ENCODE measurements around the gene FGF23. TPM values are rescaled to one million over a fixed set of nuclear protein-coding genes. Genes with fewer than 3 reads are reported as not detected.

Gene FGF23
- polyA plus RNA-seq, 1 donor (not counting 4 experiments of a cell fraction or from before 2014, with no cell fraction given): not detected

DNA sequence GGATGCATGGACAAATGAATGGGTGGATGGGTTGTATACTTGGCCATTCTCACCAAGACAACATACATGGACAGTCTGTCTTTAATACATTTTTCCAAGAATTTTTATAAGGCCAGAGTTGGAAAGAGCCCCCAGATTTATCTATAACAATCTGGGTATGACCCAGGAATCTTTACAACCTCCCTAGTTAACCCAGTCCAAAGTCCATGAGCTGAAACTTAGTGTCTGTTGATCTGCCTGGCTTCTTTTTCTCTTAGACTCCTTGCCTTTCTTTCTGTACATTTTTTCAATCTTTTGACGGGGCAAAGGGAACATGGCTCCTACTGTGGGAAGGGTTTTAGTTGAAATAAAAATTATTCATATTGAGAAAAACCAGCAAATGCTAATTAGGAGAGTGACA, 740 bp downstream of the FGF23 start:
- Histone ChIP-seq H3K79me2 (ENCODE audit: control insufficient read depth, insufficient read depth, low read length) (no peaks in the 10 kb centered on the region), H3K4me1 (ENCODE audit: control insufficient read depth, extremely low read depth, insufficient read depth, low read length) (no peaks in the 10 kb centered on the region), H3K27ac (ENCODE audit: control insufficient read depth, insufficient read depth, low read length) (no peak overlapping the region), H3K4me3 (ENCODE audit: control insufficient read depth in 2 of 3, extremely low read depth in 1 of 3, insufficient read depth in 2 of 3, low read depth in 1 of 3, low read length in 3 of 3) (no peak overlapping the region), H3K9ac (ENCODE audit: control insufficient read depth, extremely low read depth, insufficient read depth, low read length) (no peak overlapping the region), H4K20me1 (ENCODE audit: control insufficient read depth, extremely low read depth, insufficient read depth, low read length) (no peaks in the 10 kb centered on the region), H3K36me3 (ENCODE audit: control insufficient read depth in 2 of 2, extremely low read depth in 1 of 2, insufficient read depth in 2 of 2, low read length in 2 of 2) (no peaks in the 10 kb centered on the region), H3K4me2 (ENCODE audit: control insufficient read depth, extremely low read depth, insufficient read depth, low read depth, low read length) (no peak overlapping the region), H2AFZ (ENCODE audit: control insufficient read depth, low read length) (no peak overlapping the region), H3K9me1 (ENCODE audit: control insufficient read depth, extremely low read depth, insufficient read depth, low read length) (no peaks in the 10 kb centered on the region), H3K27me3 (ENCODE audit: control insufficient read depth, extremely low read depth, insufficient read depth, low read length) (peaks cover 24% of the 10 kb centered on the region), H3K9me3 (ENCODE audit: control insufficient read depth, low read depth, low read length) (no peaks in the 10 kb centered on the region)
- dilution Hi-C loops (cut with MboI; ENCODE audit: extremely low pct_ligation_motif_present, low sequenced_read_pairs): no loop called here
- no peak for DNase-seq (ENCODE audit: low read depth, low spot score)
- TF ChIP-seq EZH2 (IDR thresholded peaks at IDR 0.05; ENCODE audit: low read length) (no peak), CTCF (optimal IDR thresholded peaks at IDR 0.05 in 1 of 3, IDR thresholded peaks at IDR 0.05 in 1 of 3, conservative IDR thresholded peaks at IDR 0.05 in 1 of 3; ENCODE audit: extremely low read depth in 1 of 3, insufficient read depth in 2 of 3, low read length in 3 of 3) (no peak)
- no peak for FAIRE-seq

- H3K27me3 ChIP-seq (ENCODE audit: control insufficient read depth, extremely low read depth, insufficient read depth, low read length): peaks cover 14% of the 10 kb centered on the region
- no peak overlapping the region for H3K9ac ChIP-seq (ENCODE audit: control insufficient read depth, extremely low read depth, insufficient read depth, low read length)
- no peaks in the 10 kb centered on the region for H3K9me3 ChIP-seq (ENCODE audit: control insufficient read depth, low read depth, low read length)
- DNase-seq (ENCODE audit: low read depth, low spot score): no peak
- no peaks in the 10 kb centered on the region for H3K9me1 ChIP-seq (ENCODE audit: control insufficient read depth, extremely low read depth, insufficient read depth, low read length)
- H3K79me2 ChIP-seq (ENCODE audit: control insufficient read depth, insufficient read depth, low read length): no peaks in the 10 kb centered on the region
- H3K4me1 ChIP-seq (ENCODE audit: control insufficient read depth, extremely low read depth, insufficient read depth, low read length): no peaks in the 10 kb centered on the region
- H3K4me3 ChIP-seq (ENCODE audit: control insufficient read depth in 2 of 3, extremely low read depth in 1 of 3, insufficient read depth in 2 of 3, low read depth in 1 of 3, low read length in 3 of 3): no peak overlapping the region
- no peak for TF ChIP-seq EZH2 (IDR thresholded peaks at IDR 0.05; ENCODE audit: low read length)
- no peak for TF ChIP-seq CTCF (optimal IDR thresholded peaks at IDR 0.05 in 1 of 3, IDR thresholded peaks at IDR 0.05 in 1 of 3, conservative IDR thresholded peaks at IDR 0.05 in 1 of 3; ENCODE audit: extremely low read depth in 1 of 3, insufficient read depth in 2 of 3, low read length in 3 of 3)
- no peak overlapping the region for H3K4me2 ChIP-seq (ENCODE audit: control insufficient read depth, extremely low read depth, insufficient read depth, low read depth, low read length)
- no peaks in the 10 kb centered on the region for H4K20me1 ChIP-seq (ENCODE audit: control insufficient read depth, extremely low read depth, insufficient read depth, low read length)
- no peak for FAIRE-seq
- dilution Hi-C loops (cut with MboI; ENCODE audit: extremely low pct_ligation_motif_present, low sequenced_read_pairs): no loop called here
- no peak overlapping the region for H2AFZ ChIP-seq (ENCODE audit: control insufficient read depth, low read length)
- no peak overlapping the region for H3K27ac ChIP-seq (ENCODE audit: control insufficient read depth, insufficient read depth, low read length)
- H3K36me3 ChIP-seq (ENCODE audit: control insufficient read depth in 2 of 2, extremely low read depth in 1 of 2, insufficient read depth in 2 of 2, low read length in 2 of 2): no peaks in the 10 kb centered on the region
These were observed 4.1 kb downstream of the FGF23 start for GRCh38 chr12:4375449-4375848.
